AG04449 (cell line): ENCODE measurements around the gene LIMS1.

Source experiments
- CTCF ChIA-PET: fragments of 350-600 bp; formaldehyde crosslinking; extraction: SDS; loops from one replicate; lab custom pipeline; 2021; ENCODE audit warnings: antibody characterized with exemption; lab: Yijun Ruan, JAX
- POLR2A ChIA-PET: fragments of 400-600, 350-600 bp; formaldehyde crosslinking; extraction: SDS; loops from one replicate; lab custom pipeline; 2020; ENCODE audit warnings: antibody characterized with exemption, inconsistent platforms; lab: Yijun Ruan, JAX
- DNase-seq: peaks from one replicate; pipeline ENCODE4 v3.0.0-alpha.2; 2010; ENCODE audit warnings: low read depth, low spot score
- H3K4me3 ChIP-seq: 2 replicates; pipeline ENCODE4 v1.5.1; 2011; ENCODE audit warnings: low read depth, mild to moderate bottlenecking, control low read depth, low read length
- TF ChIP-seq, protein P1 (sequence below): IDR thresholded peaks from one replicate; pipeline ENCODE4 v1.5.1; 2011; ENCODE audit warnings: mild to moderate bottlenecking, moderate library complexity, low read length, control low read depth, inconsistent platforms; ENCODE audit not compliant: insufficient read depth; ENCODE audit errors: missing control alignments

Gene LIMS1

DNA sequence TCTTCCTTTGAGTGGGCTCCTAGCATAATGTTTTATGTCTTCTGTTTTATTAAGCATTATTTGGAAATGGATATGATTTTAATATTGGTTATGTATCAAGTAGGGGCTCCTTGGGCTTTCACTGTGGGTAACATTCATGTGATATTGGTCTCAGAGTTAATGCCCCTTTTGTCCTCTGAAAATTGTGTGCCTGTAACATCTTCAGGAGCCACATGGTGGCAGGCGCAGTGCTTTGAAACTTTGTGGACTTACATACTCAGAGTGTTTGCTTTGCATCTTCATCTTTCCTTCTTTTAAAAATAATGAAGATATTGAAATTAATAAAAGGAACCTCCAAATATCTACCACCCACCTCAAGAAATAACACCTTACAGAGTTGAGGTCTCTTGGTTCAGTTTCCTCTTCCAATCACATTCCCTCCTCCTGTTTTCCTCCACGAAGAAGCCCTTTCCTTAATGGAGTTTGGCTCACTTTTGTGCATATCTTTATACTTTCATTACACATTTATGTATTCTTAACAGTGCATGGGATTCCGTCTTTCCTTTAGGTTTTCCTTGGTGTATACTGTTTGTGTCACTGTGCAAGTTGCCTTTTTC lies 73.5 kb downstream of the LIMS1 start:
- ChIA-PET POLR2A (no interaction called here), CTCF (interaction anchor here (1.3 to 4.1 kb wide), 4 partner anchors 9 to 29 kb away, joined by 4 to 51 read pairs (median 4); no protein-coding TSS in a partner anchor)
- no peak overlapping the region for H3K4me3 ChIP-seq
- DNase-seq, result no peak
- TF ChIP-seq, protein P1, sequence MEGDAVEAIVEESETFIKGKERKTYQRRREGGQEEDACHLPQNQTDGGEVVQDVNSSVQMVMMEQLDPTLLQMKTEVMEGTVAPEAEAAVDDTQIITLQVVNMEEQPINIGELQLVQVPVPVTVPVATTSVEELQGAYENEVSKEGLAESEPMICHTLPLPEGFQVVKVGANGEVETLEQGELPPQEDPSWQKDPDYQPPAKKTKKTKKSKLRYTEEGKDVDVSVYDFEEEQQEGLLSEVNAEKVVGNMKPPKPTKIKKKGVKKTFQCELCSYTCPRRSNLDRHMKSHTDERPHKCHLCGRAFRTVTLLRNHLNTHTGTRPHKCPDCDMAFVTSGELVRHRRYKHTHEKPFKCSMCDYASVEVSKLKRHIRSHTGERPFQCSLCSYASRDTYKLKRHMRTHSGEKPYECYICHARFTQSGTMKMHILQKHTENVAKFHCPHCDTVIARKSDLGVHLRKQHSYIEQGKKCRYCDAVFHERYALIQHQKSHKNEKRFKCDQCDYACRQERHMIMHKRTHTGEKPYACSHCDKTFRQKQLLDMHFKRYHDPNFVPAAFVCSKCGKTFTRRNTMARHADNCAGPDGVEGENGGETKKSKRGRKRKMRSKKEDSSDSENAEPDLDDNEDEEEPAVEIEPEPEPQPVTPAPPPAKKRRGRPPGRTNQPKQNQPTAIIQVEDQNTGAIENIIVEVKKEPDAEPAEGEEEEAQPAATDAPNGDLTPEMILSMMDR, result peak; percentile 66

DNA sequence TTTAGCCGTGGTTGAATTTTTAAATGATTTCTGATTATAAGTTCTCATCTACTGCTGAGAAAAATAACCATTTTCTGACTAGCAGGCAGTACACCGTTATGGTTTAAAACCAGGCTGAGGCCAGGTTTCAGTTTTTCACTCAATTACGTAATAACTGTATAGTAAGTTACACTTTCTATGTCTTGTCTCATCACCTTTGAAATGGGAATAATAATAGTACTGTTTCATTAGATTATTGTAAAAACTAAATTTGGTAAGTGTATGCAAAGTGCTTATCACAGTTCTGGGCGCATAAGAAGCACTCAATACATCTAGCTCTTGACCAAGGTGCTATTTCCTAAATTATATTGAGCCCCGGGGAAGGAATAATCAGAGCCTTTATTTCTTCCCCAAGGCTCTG lies 76.8 kb downstream of the LIMS1 start:
- DNase-seq, result no peak
- ChIA-PET POLR2A (no interaction called here), CTCF (interaction anchor here (0.8 to 7.9 kb wide), 4 partner anchors 9 to 27 kb away, joined by 3 to 93 read pairs (median 3); no protein-coding TSS in a partner anchor)
- H3K4me3 ChIP-seq, result no peak overlapping the region
- TF ChIP-seq, protein P1, result no peak

GRCh38 chr2:108612153-108612513 lies 77.9 kb downstream of the LIMS1 start:
- no peak overlapping the region for H3K4me3 ChIP-seq
- DNase-seq, result no peak
- TF ChIP-seq, protein P1, result no peak
- ChIA-PET CTCF (interaction anchor here (1.7 to 7.9 kb wide), 2 partner anchors 11 to 24 kb away, joined by 3 to 93 read pairs; no protein-coding TSS in a partner anchor), POLR2A (no interaction called here)

DNA sequence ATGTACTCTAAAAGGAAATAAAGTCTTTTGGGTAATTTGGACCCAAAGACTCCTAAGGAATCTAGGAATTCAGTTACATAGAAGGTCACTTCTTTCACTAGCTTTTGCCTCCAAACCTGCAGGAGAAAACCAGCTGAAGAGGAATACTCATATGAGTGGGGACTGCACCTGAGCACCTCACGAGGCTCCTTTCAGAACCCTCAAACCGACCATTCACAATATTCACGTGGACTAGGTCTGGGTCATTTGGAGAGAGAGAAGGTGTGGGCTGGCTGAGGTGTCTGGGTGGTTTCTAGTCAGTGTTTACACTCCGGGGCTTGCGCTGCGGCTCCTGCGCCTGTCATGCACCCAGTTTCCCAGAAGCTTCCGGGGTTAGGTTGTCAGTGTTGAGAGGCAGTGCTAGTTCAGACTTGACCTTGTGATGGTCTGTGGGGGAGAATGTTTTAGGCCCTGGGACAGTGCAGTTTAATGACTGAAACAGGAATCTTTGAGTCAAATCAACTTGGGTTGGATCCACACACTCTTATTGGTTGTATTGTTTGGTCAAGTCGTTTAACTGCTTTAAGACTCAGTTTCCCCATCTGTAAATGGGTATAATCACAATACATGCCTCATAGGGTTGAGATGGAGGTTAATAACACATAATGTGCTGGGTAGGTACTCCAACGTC lies 78.4 kb downstream of the LIMS1 start:
- ChIA-PET CTCF (interaction anchor here (1.0 to 7.9 kb wide), 2 partner anchors 10 to 23 kb away, joined by 3 to 93 read pairs; no protein-coding TSS in a partner anchor), POLR2A (no interaction called here)
- no peak for DNase-seq
- TF ChIP-seq, protein P1, result no peak
- H3K4me3 ChIP-seq, result no peak overlapping the region

DNA sequence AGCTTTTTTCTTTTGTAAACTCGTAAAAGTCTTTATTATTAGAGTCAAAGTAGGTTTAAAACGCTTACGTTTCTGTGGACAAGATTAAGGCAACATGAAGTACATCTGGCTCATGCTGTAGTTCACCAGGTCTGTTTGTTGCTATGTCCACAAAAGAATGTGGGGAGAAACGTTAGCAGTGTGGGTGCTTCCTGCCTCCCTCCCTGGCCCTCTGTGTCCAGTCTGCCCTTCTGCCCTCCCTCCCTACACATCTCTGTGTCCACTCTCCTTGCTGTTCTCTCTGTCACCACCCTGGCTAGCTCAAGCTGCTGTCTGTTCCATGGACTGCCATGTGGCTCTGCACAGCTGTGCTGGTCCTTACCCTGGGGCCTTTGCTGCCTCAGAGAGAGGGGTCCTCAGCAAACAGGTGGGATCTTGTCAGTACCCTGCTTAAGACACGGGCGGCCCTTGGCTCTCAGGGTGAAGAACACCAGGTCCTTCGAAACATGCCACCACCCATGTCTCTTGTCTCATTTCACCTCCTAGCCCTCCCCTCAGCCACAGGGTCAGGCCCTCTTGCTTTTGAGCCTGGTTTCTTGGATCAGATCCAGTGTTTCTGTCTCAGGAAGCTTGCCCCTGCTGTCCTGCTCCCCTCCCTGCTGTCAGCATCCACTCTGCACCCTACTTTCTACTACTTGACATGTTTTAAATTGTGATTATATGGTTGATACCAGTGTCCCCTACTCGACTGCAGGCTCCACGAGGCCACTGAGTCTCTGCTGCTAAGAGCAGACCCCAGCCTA lies 79.2 kb downstream of the LIMS1 start:
- no peak for DNase-seq
- ChIA-PET POLR2A (no interaction called here), CTCF (interaction anchor here (1.0 to 7.9 kb wide), 3 partner anchors 8 to 22 kb away, joined by 3 to 93 read pairs (median 12); no protein-coding TSS in a partner anchor)
- no peak overlapping the region for H3K4me3 ChIP-seq
- TF ChIP-seq, protein P1, result no peak
